Ovary (tissue), 3 donors: Measurements from ENCODE around the gene IFT74.

Source experiments
- EP300 ChIP-seq: sonication (generic); formaldehyde crosslinking; IDR thresholded peaks from one replicate; pipeline ENCODE4 v1.6.1; 2017; ENCODE audit warnings: antibody characterized with exemption
- TF ChIP-seq, protein P1 (sequence below), 3 donors: fragments of 450-650 bp in 2 of 3; fragments of 200-600 bp in 1 of 3; IDR thresholded peaks; one replicate each; pipeline versions ENCODE4 v1.5.1 to v1.8.0; 2016 to 2022; ENCODE audit warnings: antibody characterized with exemption in 3 of 3, mild to moderate bottlenecking in 1 of 3
- donor health status: DM: no; HTN: no; CAD: no.

DNA sequence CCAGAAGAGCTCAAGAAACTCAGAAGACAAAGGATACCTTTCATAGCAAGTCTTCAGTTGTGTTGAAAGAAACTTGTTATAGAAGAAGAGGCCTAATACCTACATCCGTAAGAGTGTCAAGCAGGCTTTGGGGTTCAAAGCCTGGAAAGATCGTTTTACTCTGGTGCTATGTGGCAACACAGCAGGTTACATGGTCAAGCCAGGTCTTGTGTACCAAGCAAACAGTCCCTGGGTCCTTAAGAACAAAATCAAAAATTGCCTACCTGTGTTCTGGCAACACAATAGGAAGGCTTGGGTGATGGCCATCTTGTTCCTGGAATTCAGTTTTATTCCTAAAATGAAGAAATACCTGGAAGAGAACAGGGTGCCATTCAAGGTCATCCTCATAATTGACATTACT is 81.3 kb downstream of the IFT74 start:
- TF ChIP-seq, protein P1, sequence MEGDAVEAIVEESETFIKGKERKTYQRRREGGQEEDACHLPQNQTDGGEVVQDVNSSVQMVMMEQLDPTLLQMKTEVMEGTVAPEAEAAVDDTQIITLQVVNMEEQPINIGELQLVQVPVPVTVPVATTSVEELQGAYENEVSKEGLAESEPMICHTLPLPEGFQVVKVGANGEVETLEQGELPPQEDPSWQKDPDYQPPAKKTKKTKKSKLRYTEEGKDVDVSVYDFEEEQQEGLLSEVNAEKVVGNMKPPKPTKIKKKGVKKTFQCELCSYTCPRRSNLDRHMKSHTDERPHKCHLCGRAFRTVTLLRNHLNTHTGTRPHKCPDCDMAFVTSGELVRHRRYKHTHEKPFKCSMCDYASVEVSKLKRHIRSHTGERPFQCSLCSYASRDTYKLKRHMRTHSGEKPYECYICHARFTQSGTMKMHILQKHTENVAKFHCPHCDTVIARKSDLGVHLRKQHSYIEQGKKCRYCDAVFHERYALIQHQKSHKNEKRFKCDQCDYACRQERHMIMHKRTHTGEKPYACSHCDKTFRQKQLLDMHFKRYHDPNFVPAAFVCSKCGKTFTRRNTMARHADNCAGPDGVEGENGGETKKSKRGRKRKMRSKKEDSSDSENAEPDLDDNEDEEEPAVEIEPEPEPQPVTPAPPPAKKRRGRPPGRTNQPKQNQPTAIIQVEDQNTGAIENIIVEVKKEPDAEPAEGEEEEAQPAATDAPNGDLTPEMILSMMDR (IDR thresholded peaks at IDR 0.05) = no peak
- TF ChIP-seq EP300 = no peak
